ENCODE measurements around the gene FAM72C.
"Not testable (repeated sequence)": the region's sequence is repeated elsewhere in the genome, so short reads cannot be mapped to it uniquely, and the experiment has no call there.

- TF ChIP-seq, protein P1, sequence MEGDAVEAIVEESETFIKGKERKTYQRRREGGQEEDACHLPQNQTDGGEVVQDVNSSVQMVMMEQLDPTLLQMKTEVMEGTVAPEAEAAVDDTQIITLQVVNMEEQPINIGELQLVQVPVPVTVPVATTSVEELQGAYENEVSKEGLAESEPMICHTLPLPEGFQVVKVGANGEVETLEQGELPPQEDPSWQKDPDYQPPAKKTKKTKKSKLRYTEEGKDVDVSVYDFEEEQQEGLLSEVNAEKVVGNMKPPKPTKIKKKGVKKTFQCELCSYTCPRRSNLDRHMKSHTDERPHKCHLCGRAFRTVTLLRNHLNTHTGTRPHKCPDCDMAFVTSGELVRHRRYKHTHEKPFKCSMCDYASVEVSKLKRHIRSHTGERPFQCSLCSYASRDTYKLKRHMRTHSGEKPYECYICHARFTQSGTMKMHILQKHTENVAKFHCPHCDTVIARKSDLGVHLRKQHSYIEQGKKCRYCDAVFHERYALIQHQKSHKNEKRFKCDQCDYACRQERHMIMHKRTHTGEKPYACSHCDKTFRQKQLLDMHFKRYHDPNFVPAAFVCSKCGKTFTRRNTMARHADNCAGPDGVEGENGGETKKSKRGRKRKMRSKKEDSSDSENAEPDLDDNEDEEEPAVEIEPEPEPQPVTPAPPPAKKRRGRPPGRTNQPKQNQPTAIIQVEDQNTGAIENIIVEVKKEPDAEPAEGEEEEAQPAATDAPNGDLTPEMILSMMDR (IDR thresholded peaks at IDR 0.05): not testable (repeated sequence)
- TF ChIP-seq POLR2A (IDR thresholded peaks at IDR 0.05): not testable (repeated sequence)
These were observed 31.7 kb upstream of the FAM72C start for GRCh38 chr1:144003306-144004029.
